GM12891 (cell line): Measurements from ENCODE around the gene ZBTB21.
"Not testable (repeated sequence)": the region's sequence is repeated elsewhere in the genome, so short reads cannot be mapped to it uniquely, and the experiment has no call there.

Experiments
- DNase-seq: peaks from one replicate; pipeline ENCODE4 v3.0.0; 2011; ENCODE audit warnings: low spot score; ENCODE audit not compliant: insufficient read length
- FAIRE-seq: peaks from 2 replicates; lab custom pipeline; 2011; peaks lifted over from hg19 to GRCh38; lab: Jason Lieb, UNC
- PAX5 ChIP-seq: IDR thresholded peaks from 2 replicates; pipeline ENCODE4 v1.6.1; 2011; ENCODE audit warnings: low read length, moderate library complexity, mild to moderate bottlenecking; ENCODE audit not compliant: insufficient read depth, severe bottlenecking
- POLR2A ChIP-seq: IDR thresholded peaks from 2 replicates; pipeline ENCODE4 v1.6.1; 2011; ENCODE audit warnings: low read depth, low read length, control low read depth
- POLR2AphosphoS5 ChIP-seq: IDR thresholded peaks from 2 replicates; pipeline ENCODE4 v1.6.1; 2011; ENCODE audit warnings: low read depth, low read length, control low read depth
- POU2F2 ChIP-seq: IDR thresholded peaks from 2 replicates; pipeline ENCODE4 v1.6.1; 2011; ENCODE audit warnings: low read depth, mild to moderate bottlenecking, control low read depth, low read length, moderate library complexity
- SPI1 ChIP-seq: IDR thresholded peaks from 2 replicates; pipeline ENCODE4 v1.6.1; 2011; ENCODE audit warnings: low read depth, low read length, control low read depth
- TAF1 ChIP-seq: IDR thresholded peaks from 2 replicates; pipeline ENCODE4 v1.6.1; 2011; ENCODE audit warnings: low read depth, low read length, control low read depth

Gene ZBTB21

GRCh38 chr21:41997657-41998056, 12.5 kb downstream of the ZBTB21 start:
- TF ChIP-seq SPI1, result no peak
- no peak for TF ChIP-seq TAF1
- no peak for TF ChIP-seq PAX5
- no peak for TF ChIP-seq POLR2A
- no peak for TF ChIP-seq POU2F2
- DNase-seq (no peak), FAIRE-seq (peak; percentile 48)

GRCh38 chr21:41995577-41995976, 14.6 kb downstream of the ZBTB21 start:
- DNase-seq (no peak), FAIRE-seq (no peak)
- TF ChIP-seq PAX5 (no peak), POLR2AphosphoS5 (no peak), POLR2A (no peak), SPI1 (no peak), TAF1 (no peak), POU2F2 (no peak)

- not testable (repeated sequence) for DNase-seq, FAIRE-seq
Observed at GRCh38 chr21:41994613-41995012, 15.5 kb downstream of the ZBTB21 start.

- FAIRE-seq, result no peak
- TF ChIP-seq PAX5 (no peak), TAF1 (no peak), POLR2AphosphoS5 (no peak), POLR2A (no peak), POU2F2 (no peak), SPI1 (no peak)
- DNase-seq, result no peak
Observed at GRCh38 chr21:41993744-41994143, 16.4 kb downstream of the ZBTB21 start.

GRCh38 chr21:41992576-41992975, 17.6 kb downstream of the ZBTB21 start:
- no peak for DNase-seq
- TF ChIP-seq SPI1 (no peak), POU2F2 (no peak), TAF1 (no peak), PAX5 (no peak), POLR2AphosphoS5 (no peak), POLR2A (no peak)
- FAIRE-seq, result no peak

GRCh38 chr21:41991659-41992058, 18.5 kb downstream of the ZBTB21 start:
- no peak for TF ChIP-seq POU2F2
- TF ChIP-seq PAX5, result no peak
- TF ChIP-seq TAF1, result no peak
- no peak for TF ChIP-seq POLR2A
- no peak for TF ChIP-seq POLR2AphosphoS5
- DNase-seq (no peak), FAIRE-seq (no peak)

GRCh38 chr21:41989698-41990097, 20.5 kb downstream of the ZBTB21 start:
- no peak for DNase-seq
- TF ChIP-seq POLR2A, result no peak
- TF ChIP-seq TAF1, result no peak
- TF ChIP-seq POLR2AphosphoS5, result no peak
- no peak for TF ChIP-seq SPI1
- no peak for TF ChIP-seq POU2F2
- TF ChIP-seq PAX5, result no peak

GRCh38 chr21:41987310-41987709, 22.9 kb downstream of the ZBTB21 start:
- DNase-seq (no peak), FAIRE-seq (no peak)
- TF ChIP-seq POU2F2, result no peak
- TF ChIP-seq PAX5, result no peak
- TF ChIP-seq POLR2AphosphoS5, result no peak
- TF ChIP-seq POLR2A, result no peak
- no peak for TF ChIP-seq TAF1
- TF ChIP-seq SPI1, result no peak

More at GRCh38 chr21:41989698-41990097, 20.5 kb downstream of the ZBTB21 start:
- peak; percentile 23 for FAIRE-seq

GRCh38 chr21:41985662-41986416, 24.3 kb downstream of the ZBTB21 start:
- FAIRE-seq, result peak; percentile 43
- DNase-seq, result no peak

GRCh38 chr21:41983229-41983628, 26.9 kb downstream of the ZBTB21 start:
- DNase-seq (no peak), FAIRE-seq (no peak)
- no peak for TF ChIP-seq POU2F2
- TF ChIP-seq POLR2AphosphoS5, result no peak
- no peak for TF ChIP-seq PAX5
- TF ChIP-seq SPI1, result no peak
- no peak for TF ChIP-seq TAF1
- no peak for TF ChIP-seq POLR2A

More at GRCh38 chr21:41985662-41986416, 24.3 kb downstream of the ZBTB21 start:
- TF ChIP-seq POLR2AphosphoS5 (no peak), TAF1 (no peak), POU2F2 (no peak)

- no peak for DNase-seq
- no peak for FAIRE-seq
- TF ChIP-seq POLR2A (no peak), TAF1 (no peak), POU2F2 (no peak), POLR2AphosphoS5 (no peak), SPI1 (no peak), PAX5 (no peak)
Observed at GRCh38 chr21:41980561-41980960, 29.6 kb downstream of the ZBTB21 start.
